HEK293T (cell line): Measurements from ENCODE around the gene STX7.

Experiments
- ARNT ChIP-seq: fragments of 450-650 bp; IDR thresholded peaks from 2 replicates; pipeline ENCODE4 v1.6.1; 2017; ENCODE audit warnings: mild to moderate bottlenecking
- BHLHE40 ChIP-seq: fragments of 450-650 bp; IDR thresholded peaks from 2 replicates; pipeline ENCODE4 v1.6.1; 2016; ENCODE audit warnings: mild to moderate bottlenecking, moderate library complexity, borderline replicate concordance
- CTBP1 ChIP-seq: fragments of 450-650 bp; IDR thresholded peaks from 2 replicates; pipeline ENCODE4 v1.6.1; 2016; ENCODE audit warnings: borderline replicate concordance
- ELF4 ChIP-seq: fragments of 450-650 bp; IDR thresholded peaks from 2 replicates; pipeline ENCODE4 v1.6.1; 2017; ENCODE audit warnings: antibody characterized with exemption
- FOXA1 ChIP-seq: fragments of 450-650 bp; IDR thresholded peaks from 2 replicates; pipeline ENCODE4 v1.6.1; 2016; ENCODE audit warnings: mild to moderate bottlenecking
- FOXM1 ChIP-seq: fragments of 450-650 bp; IDR thresholded peaks from 2 replicates; pipeline ENCODE4 v1.6.1; 2017; ENCODE audit warnings: mild to moderate bottlenecking, borderline replicate concordance
- HDGF ChIP-seq: fragments of 450-650 bp; IDR thresholded peaks from 2 replicates; pipeline ENCODE4 v1.6.1; 2017; ENCODE audit warnings: antibody characterized with exemption, borderline replicate concordance
- L3MBTL2 ChIP-seq: fragments of 450-650 bp; conservative IDR thresholded peaks from 2 replicates; pipeline ENCODE4 v1.6.1; 2016; ENCODE audit warnings: mild to moderate bottlenecking
- NFRKB ChIP-seq: fragments of 450-650 bp; IDR thresholded peaks from 2 replicates; pipeline ENCODE4 v1.6.1; 2016; ENCODE audit warnings: mild to moderate bottlenecking, moderate library complexity
- SP1 ChIP-seq: fragments of 450-650 bp; IDR thresholded peaks from 2 replicates; pipeline ENCODE4 v1.6.1; 2017
- SUZ12 ChIP-seq: fragments of 450-650 bp; IDR thresholded peaks from 2 replicates; pipeline ENCODE4 v1.6.1; 2016; ENCODE audit warnings: mild to moderate bottlenecking
- TARDBP ChIP-seq: fragments of 450-650 bp; IDR thresholded peaks from 2 replicates; pipeline ENCODE4 v1.6.1; 2016
- TF ChIP-seq, protein P1 (sequence below): fragments of 450-650 bp; IDR thresholded peaks from 2 replicates; pipeline ENCODE4 v1.6.1; 2016

DNA sequence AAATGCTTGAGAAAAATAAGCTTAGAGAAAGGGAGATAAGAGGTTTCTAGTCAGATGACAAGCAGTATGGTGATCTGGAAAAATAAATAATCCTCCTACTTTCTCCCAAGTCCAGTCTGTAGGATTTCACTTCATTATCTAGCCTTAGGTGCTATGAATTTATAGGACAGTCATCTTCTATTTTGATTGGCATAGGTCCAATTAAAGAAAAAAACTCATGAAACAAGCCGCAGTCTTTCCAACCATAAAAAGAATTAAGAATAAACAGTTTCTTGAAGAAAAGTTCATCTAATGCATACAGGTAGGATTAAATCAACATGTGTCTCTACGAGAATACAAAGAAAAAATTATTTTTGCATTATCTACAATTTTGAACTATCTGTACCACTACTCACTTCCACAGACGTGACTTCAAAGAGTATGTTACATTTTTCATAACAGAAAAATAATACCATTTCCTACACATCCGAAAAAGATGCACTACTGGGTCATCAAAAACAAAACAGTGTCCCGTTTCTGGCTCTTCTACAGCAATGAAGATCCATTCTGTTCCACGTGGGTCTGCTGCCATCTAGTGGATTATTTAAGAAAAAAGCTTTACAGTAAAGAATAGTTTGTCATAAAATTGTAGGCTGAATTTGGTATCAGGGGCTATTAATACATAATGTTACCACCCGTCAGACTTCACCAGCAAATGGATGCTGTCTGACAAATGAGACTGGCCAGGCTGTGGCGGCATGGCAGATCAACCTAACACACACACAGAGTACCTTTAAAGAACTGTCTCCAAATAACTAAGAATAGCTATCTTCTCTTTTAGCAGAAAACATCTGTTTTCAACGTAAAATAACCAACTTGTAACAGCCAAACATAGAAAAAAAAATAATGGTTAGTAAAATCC, 28.9 kb downstream of the STX7 start:
- TF ChIP-seq SUZ12 (no peak), ARNT (no peak), NFRKB (no peak), TARDBP (no peak), SP1 (no peak), FOXM1 (no peak), ELF4 (no peak), FOXA1 (no peak), L3MBTL2 (no peak), BHLHE40 (no peak), CTBP1 (no peak), HDGF (no peak)
- TF ChIP-seq, protein P1, sequence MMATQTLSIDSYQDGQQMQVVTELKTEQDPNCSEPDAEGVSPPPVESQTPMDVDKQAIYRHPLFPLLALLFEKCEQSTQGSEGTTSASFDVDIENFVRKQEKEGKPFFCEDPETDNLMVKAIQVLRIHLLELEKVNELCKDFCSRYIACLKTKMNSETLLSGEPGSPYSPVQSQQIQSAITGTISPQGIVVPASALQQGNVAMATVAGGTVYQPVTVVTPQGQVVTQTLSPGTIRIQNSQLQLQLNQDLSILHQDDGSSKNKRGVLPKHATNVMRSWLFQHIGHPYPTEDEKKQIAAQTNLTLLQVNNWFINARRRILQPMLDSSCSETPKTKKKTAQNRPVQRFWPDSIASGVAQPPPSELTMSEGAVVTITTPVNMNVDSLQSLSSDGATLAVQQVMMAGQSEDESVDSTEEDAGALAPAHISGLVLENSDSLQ, result no peak
